A673 (cell line): ENCODE measurements around the gene NDUFS7. TPM values are rescaled to one million over a fixed set of nuclear protein-coding genes. Genes with fewer than 3 reads are reported as not detected.

Experiments used
- BruUV-seq: library from RNA; stranded (reverse); fragments of 400-500 nt; replicated peaks from 2 replicates; lab custom pipeline; 2021; lab: Mats Ljungman, UMichigan
- CTCF ChIA-PET: fragments of 300-600 bp; sonication (Branson Sonifier 250); formaldehyde crosslinking; loops from one replicate; lab custom pipeline; 2022; ENCODE audit warnings: antibody characterized with exemption; lab: Charles Lee
- POLR2A ChIA-PET: fragments of 300-600 bp; sonication (Branson Sonifier 250); formaldehyde crosslinking; loops from one replicate; lab custom pipeline; 2022; ENCODE audit warnings: antibody characterized with exemption; ENCODE audit not compliant: low non-redundant PET; lab: Charles Lee
- DNase-seq: peaks from one replicate; pipeline ENCODE4 v3.0.0-alpha.2; 2015; ENCODE audit warnings: low spot score
- H3K27ac ChIP-seq: fragments of 200-600 bp; sonication (generic); 2 replicates; pipeline ENCODE4 v1.5.1; 2016; ENCODE audit warnings: mixed run types, low read depth, mild to moderate bottlenecking, mixed read lengths, antibody characterized with exemption, low read length; ENCODE audit not compliant: poor library complexity, severe bottlenecking
- H3K27me3 ChIP-seq: fragments of 200-600 bp; sonication (generic); replicated peaks from 2 replicates; pipeline ENCODE4 v1.6.1; 2017; ENCODE audit warnings: mixed run types, low read depth, mild to moderate bottlenecking, mixed read lengths, antibody characterized with exemption, low read length; ENCODE audit not compliant: insufficient read depth, poor library complexity
- H3K36me3 ChIP-seq: fragments of 200-600 bp; sonication (generic); 2 replicates; pipeline ENCODE4 v1.6.1; 2016; ENCODE audit warnings: mixed run types, mild to moderate bottlenecking, mixed read lengths, antibody characterized with exemption, low read length; ENCODE audit not compliant: insufficient read depth, poor library complexity, severe bottlenecking
- H3K4me1 ChIP-seq: fragments of 200-600 bp; sonication (generic); 2 replicates; pipeline ENCODE4 v1.6.1; 2017; ENCODE audit warnings: mixed run types, mild to moderate bottlenecking, mixed read lengths, antibody characterized with exemption, low read length; ENCODE audit not compliant: insufficient read depth, poor library complexity, severe bottlenecking
- H3K4me3 ChIP-seq: fragments of 200-600 bp; sonication (generic); 2 replicates; pipeline ENCODE4 v1.5.1; 2016; ENCODE audit warnings: low read depth, mixed run types, mild to moderate bottlenecking, mixed read lengths, low read length; ENCODE audit not compliant: poor library complexity, severe bottlenecking
- H3K9me3 ChIP-seq: fragments of 200-600 bp; sonication (generic); 2 replicates; pipeline ENCODE4 v1.6.1; 2016; ENCODE audit warnings: mixed run types, low read depth, mild to moderate bottlenecking, mixed read lengths, antibody characterized with exemption, low read length; ENCODE audit not compliant: poor library complexity, severe bottlenecking
- CTCF ChIP-seq: fragments of 300-800, 200-600 bp; sonication (generic); conservative IDR thresholded peaks from 2 replicates; pipeline ENCODE4 v1.5.1; 2017; ENCODE audit warnings: low read depth, mild to moderate bottlenecking, antibody characterized with exemption, low read length, moderate library complexity, mixed read lengths
- EZH2 ChIP-seq: fragments of 200-600 bp; sonication (generic); IDR thresholded peaks from 2 replicates; pipeline ENCODE4 v1.6.1; 2017; ENCODE audit warnings: borderline replicate concordance, low read depth, mild to moderate bottlenecking, mixed read lengths, antibody characterized with exemption, low read length; ENCODE audit not compliant: poor library complexity, severe bottlenecking
- intact Hi-C: fragments of 100-400 bp; cut with micrococcal nuclease; formaldehyde crosslinking; loops from one replicate; pipeline ENCODE4 v1.10.0; 2022; ENCODE audit not compliant: unreplicated experiment
- total RNA-seq: library from RNA; stranded (reverse); gene quantifications from 2 replicates; pipeline ENCODE4 v1.2.3, GENCODE V29; 2021

NDUFS7 gene
- total RNA-seq, 1 experiment from 2014 or later: 101 TPM

GRCh38 chr19:1351381-1351851, 32.3 kb upstream of the NDUFS7 start:
- DNase-seq: no peak
- no peak overlapping the region for H3K27ac ChIP-seq
- H3K9me3 ChIP-seq: no peaks in the 10 kb centered on the region
- ChIA-PET POLR2A (no interaction called here), CTCF (no interaction called here)
- H3K27me3 ChIP-seq: no peaks in the 10 kb centered on the region
- H3K4me1 ChIP-seq: peaks cover 12% of the 10 kb centered on the region
- no peak overlapping the region for H3K4me3 ChIP-seq
- H3K36me3 ChIP-seq: no peaks in the 10 kb centered on the region
- no peak for TF ChIP-seq CTCF
- TF ChIP-seq EZH2: no peak
- intact Hi-C loops: no loop called here
- BruUV-seq: no TSS peak

- no TSS peak for BruUV-seq
Observed at GRCh38 chr19:1353144-1353543, 30.6 kb upstream of the NDUFS7 start.

GRCh38 chr19:1354970-1355567, 28.6 kb upstream of the NDUFS7 start:
- ChIA-PET CTCF (no interaction called here), POLR2A (interaction anchor here (0.5 kb wide), 1 partner anchor 86 kb away, joined by 3 read pairs; the partner anchor contains the start of gene CIRBP)
- no peaks in the 10 kb centered on the region for H3K27me3 ChIP-seq
- no peak for DNase-seq
- no peaks in the 10 kb centered on the region for H3K9me3 ChIP-seq
- intact Hi-C loops: loop anchor here (2.0 kb wide), 1 partner anchor 28 kb away; the partner anchor contains the start of gene NDUFS7
- no peak for TF ChIP-seq EZH2
- no peak for TF ChIP-seq CTCF
- BruUV-seq: no TSS peak
- peak overlapping the region; percentile 77 for H3K27ac ChIP-seq
- H3K4me3 ChIP-seq: peak overlapping the region; percentile 80
- H3K36me3 ChIP-seq: peaks cover 18% of the 10 kb centered on the region
- peaks cover 32% of the 10 kb centered on the region for H3K4me1 ChIP-seq

More at GRCh38 chr19:1353144-1353543, 30.6 kb upstream of the NDUFS7 start:
- H3K4me3 ChIP-seq: no peak overlapping the region
- H3K36me3 ChIP-seq: peaks cover 13% of the 10 kb centered on the region
- ChIA-PET POLR2A (no interaction called here), CTCF (no interaction called here)
- peaks cover 22% of the 10 kb centered on the region for H3K4me1 ChIP-seq
- intact Hi-C loops: no loop called here
- no peak for DNase-seq
- TF ChIP-seq CTCF (no peak), EZH2 (no peak)
- H3K27ac ChIP-seq: no peak overlapping the region
- no peaks in the 10 kb centered on the region for H3K9me3 ChIP-seq
- no peaks in the 10 kb centered on the region for H3K27me3 ChIP-seq
